Keratinocyte (primary cell): ENCODE measurements around the gene DUSP28. TPM values are rescaled to one million over a fixed set of nuclear protein-coding genes. Genes with fewer than 3 reads are reported as not detected.

Source experiments
- DNase-seq: peaks from one replicate; pipeline ENCODE4 v3.0.0-alpha.2; 2011; ENCODE audit warnings: low read depth, missing footprints, low spot score
- FAIRE-seq: peaks from 2 replicates; lab custom pipeline; 2011; peaks lifted over from hg19 to GRCh38; lab: Jason Lieb, UNC
- H2AFZ ChIP-seq: 2 replicates; pipeline ENCODE4 v1.6.0; 2012; ENCODE audit warnings: low read length, control low read depth, inconsistent platforms; ENCODE audit not compliant: control insufficient read depth
- H3K27ac ChIP-seq: 2 replicates; pipeline ENCODE4 v1.5.1; 2011; ENCODE audit warnings: low read length; ENCODE audit not compliant: control insufficient read depth, insufficient read depth
- H3K27me3 ChIP-seq: 3 replicates; pipeline ENCODE4 v1.6.0; 2011; ENCODE audit warnings: low read length; ENCODE audit not compliant: control insufficient read depth, insufficient read depth; ENCODE audit errors: extremely low read depth
- H3K36me3 ChIP-seq, 2 experiments: 2 replicates in 1 of 2; 3 replicates in 1 of 2; pipeline ENCODE4 v1.5.1; 2011; ENCODE audit warnings: low read length in 2 of 2, mild to moderate bottlenecking in 1 of 2; ENCODE audit not compliant: control insufficient read depth in 2 of 2, insufficient read depth in 2 of 2; ENCODE audit errors: extremely low read depth in 1 of 2
- H3K4me1 ChIP-seq: 3 replicates; pipeline ENCODE4 v1.5.1; 2011; ENCODE audit warnings: low read length; ENCODE audit not compliant: control insufficient read depth, insufficient read depth; ENCODE audit errors: extremely low read depth
- H3K4me2 ChIP-seq: 3 replicates; pipeline ENCODE4 v1.6.0; 2011; ENCODE audit warnings: low read depth, low read length; ENCODE audit not compliant: control insufficient read depth, insufficient read depth; ENCODE audit errors: extremely low read depth
- H3K4me3 ChIP-seq, 3 experiments: fragments of 200-600 bp in 1 of 3; sonication (generic) in 1 of 3; 2 replicates in 2 of 3; 3 replicates in 1 of 3; pipeline ENCODE4 v1.5.1; 2011 to 2016; ENCODE audit warnings: low read length in 3 of 3, mild to moderate bottlenecking in 3 of 3, control low read depth in 2 of 3, inconsistent platforms in 1 of 3, low read depth in 1 of 3, mixed read lengths in 1 of 3, mixed run types in 1 of 3, moderate library complexity in 1 of 3; ENCODE audit not compliant: control insufficient read depth in 2 of 3, insufficient read depth in 2 of 3; ENCODE audit errors: extremely low read depth in 1 of 3
- H3K79me2 ChIP-seq: 2 replicates; pipeline ENCODE4 v1.6.0; 2012; ENCODE audit warnings: low read length; ENCODE audit not compliant: control insufficient read depth, insufficient read depth
- H3K9ac ChIP-seq: 3 replicates; pipeline ENCODE4 v1.6.0; 2011; ENCODE audit warnings: low read length; ENCODE audit not compliant: control insufficient read depth, insufficient read depth; ENCODE audit errors: extremely low read depth
- H3K9me1 ChIP-seq: 3 replicates; pipeline ENCODE4 v1.6.0; 2011; ENCODE audit warnings: low read length; ENCODE audit not compliant: control insufficient read depth, insufficient read depth; ENCODE audit errors: extremely low read depth
- H3K9me3 ChIP-seq: 2 replicates; pipeline ENCODE4 v1.5.1; 2012; ENCODE audit warnings: low read depth, low read length; ENCODE audit not compliant: control insufficient read depth
- H4K20me1 ChIP-seq: 3 replicates; pipeline ENCODE4 v1.6.0; 2011; ENCODE audit warnings: low read length; ENCODE audit not compliant: control insufficient read depth, insufficient read depth; ENCODE audit errors: extremely low read depth
- EZH2 ChIP-seq: IDR thresholded peaks from one replicate; pipeline ENCODE4 v1.6.1; 2012; ENCODE audit warnings: inconsistent platforms, mild to moderate bottlenecking, low read length, moderate library complexity
- dilution Hi-C: fragments of 300-500 bp; cut with MboI; formaldehyde crosslinking; loops from one replicate; pipeline ENCODE4 v1.7.0; 2020; ENCODE audit warnings: low sequenced_read_pairs; ENCODE audit not compliant: extremely low pct_ligation_motif_present
- polyA plus RNA-seq, 5 experiments: library from polyadenylated mRNA; depleted of rRNA in 3 of 5; stranded (reverse) in 3 of 5; stranded (forward) in 1 of 5; unstranded in 1 of 5; fragments of >200 nt; gene quantifications; 1 replicate in 1 of 5; 2 replicates in 3 of 5; 3 replicates in 1 of 5; pipeline versions ENCODE4 v1.2.1 to v1.2.3, GENCODE V29; 2011 to 2012; ENCODE audit warnings: missing spikeins in 2 of 5, low read depth in 1 of 5, low replicate concordance in 1 of 5
- TF ChIP-seq, protein P1 (sequence below), 3 experiments: IDR thresholded peaks in 1 of 3; conservative IDR thresholded peaks in 1 of 3; optimal IDR thresholded peaks in 1 of 3; 2 replicates in 2 of 3; 3 replicates in 1 of 3; pipeline versions ENCODE3 to v1.5.1; 2011; ENCODE audit warnings: low read length in 3 of 3, mild to moderate bottlenecking in 3 of 3, moderate library complexity in 2 of 3, control low read depth in 1 of 3, inconsistent platforms in 1 of 3; ENCODE audit not compliant: insufficient read depth in 2 of 3; ENCODE audit errors: extremely low read depth in 1 of 3

DUSP28 gene
- polyA plus RNA-seq, 1 donor (not counting 4 experiments of a cell fraction or from before 2014, with no cell fraction given) = 4.4 TPM

DNA sequence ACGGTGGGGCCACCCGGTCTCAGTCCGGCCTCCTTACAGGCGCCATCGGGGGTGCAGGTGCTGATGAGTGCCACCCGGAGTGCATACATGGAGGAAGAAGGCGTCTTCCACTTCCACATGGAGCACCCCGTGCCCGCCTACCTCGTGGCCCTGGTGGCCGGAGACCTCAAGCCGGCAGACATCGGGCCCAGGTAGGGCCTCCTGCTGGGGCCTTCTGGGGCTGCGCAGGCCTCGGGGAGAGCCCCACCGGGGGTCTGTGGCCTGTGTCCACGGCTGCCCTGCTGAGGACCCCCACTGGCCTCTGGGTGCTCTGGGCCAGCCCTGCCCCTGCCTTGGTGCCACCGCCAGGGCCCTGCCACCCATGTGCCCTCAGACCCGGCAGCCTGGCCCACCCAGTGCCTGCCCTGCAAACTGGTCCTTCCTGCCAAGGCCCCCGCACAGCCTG lies 12.9 kb downstream of the DUSP28 start:
- peaks cover 8% of the 10 kb centered on the region for H4K20me1 ChIP-seq
- H3K9ac ChIP-seq = no peak overlapping the region
- no peak overlapping the region for H2AFZ ChIP-seq
- FAIRE-seq (no peak), DNase-seq (no peak)
- H3K27me3 ChIP-seq = no peaks in the 10 kb centered on the region
- TF ChIP-seq, protein P1, sequence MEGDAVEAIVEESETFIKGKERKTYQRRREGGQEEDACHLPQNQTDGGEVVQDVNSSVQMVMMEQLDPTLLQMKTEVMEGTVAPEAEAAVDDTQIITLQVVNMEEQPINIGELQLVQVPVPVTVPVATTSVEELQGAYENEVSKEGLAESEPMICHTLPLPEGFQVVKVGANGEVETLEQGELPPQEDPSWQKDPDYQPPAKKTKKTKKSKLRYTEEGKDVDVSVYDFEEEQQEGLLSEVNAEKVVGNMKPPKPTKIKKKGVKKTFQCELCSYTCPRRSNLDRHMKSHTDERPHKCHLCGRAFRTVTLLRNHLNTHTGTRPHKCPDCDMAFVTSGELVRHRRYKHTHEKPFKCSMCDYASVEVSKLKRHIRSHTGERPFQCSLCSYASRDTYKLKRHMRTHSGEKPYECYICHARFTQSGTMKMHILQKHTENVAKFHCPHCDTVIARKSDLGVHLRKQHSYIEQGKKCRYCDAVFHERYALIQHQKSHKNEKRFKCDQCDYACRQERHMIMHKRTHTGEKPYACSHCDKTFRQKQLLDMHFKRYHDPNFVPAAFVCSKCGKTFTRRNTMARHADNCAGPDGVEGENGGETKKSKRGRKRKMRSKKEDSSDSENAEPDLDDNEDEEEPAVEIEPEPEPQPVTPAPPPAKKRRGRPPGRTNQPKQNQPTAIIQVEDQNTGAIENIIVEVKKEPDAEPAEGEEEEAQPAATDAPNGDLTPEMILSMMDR (optimal IDR thresholded peaks at IDR 0.05 in 1 of 3, IDR thresholded peaks at IDR 0.05 in 1 of 3, conservative IDR thresholded peaks at IDR 0.05 in 1 of 3; ENCODE audit: extremely low read depth in 1 of 3, insufficient read depth in 2 of 3, low read length in 3 of 3) = no peak
- no peak for TF ChIP-seq EZH2
- peaks cover 2% of the 10 kb centered on the region for H3K9me1 ChIP-seq
- no peak overlapping the region for H3K4me2 ChIP-seq
- H3K27ac ChIP-seq = no peak overlapping the region
- no peak overlapping the region for H3K4me3 ChIP-seq
- peaks cover 9% of the 10 kb centered on the region for H3K4me1 ChIP-seq
- no peaks in the 10 kb centered on the region for H3K9me3 ChIP-seq
- dilution Hi-C loops = no loop called here
- H3K36me3 ChIP-seq = peaks cover 4 to 11% of the 10 kb centered on the region in 2 experiments
- H3K79me2 ChIP-seq = no peaks in the 10 kb centered on the region

DNA sequence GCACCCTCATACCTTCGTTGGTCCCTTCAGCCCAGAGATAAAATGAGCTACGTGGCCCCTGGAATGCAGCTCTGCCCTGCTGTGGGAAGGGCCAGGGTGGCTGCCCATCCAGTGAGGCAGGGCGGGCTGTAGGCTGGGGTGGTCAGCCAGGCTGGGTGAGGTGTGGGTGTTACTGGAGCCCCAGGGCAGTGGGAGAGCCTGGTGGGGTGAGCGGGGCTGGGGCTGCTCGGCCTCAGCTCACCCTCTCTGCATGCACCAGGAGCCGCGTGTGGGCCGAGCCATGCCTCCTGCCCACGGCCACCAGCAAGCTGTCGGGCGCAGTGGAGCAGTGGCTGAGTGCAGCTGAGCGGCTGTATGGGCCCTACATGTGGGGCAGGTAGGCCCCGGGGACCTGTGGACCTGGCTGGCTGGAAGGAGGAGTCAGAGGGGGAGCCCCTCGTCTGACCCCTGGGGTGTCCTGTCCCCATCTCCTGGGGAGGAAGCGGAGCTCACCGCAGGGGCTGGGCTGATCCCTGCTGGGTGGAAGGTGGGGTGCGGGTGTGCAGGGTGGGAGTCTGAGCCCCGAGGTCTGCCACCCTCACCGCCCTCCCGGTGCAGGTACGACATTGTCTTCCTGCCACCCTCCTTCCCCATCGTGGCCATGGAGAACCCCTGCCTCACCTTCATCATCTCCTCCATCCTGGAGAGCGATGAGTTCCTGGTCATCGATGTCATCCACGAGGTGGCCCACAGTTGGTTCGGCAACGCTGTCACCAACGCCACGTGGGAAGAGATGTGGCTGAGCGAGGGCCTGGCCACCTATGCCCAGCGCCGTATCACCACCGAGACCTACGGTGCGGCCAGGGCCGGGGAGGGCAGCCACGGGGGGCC lies 13.6 kb downstream of the DUSP28 start:
- Histone ChIP-seq H3K9me3 (no peaks in the 10 kb centered on the region), H2AFZ (no peak overlapping the region), H4K20me1 (peaks cover 10% of the 10 kb centered on the region), H3K27ac (no peak overlapping the region), H3K36me3 (peaks cover 4 to 11% of the 10 kb centered on the region in 2 experiments), H3K79me2 (no peaks in the 10 kb centered on the region), H3K9me1 (peaks cover 2% of the 10 kb centered on the region), H3K27me3 (no peaks in the 10 kb centered on the region), H3K4me2 (no peak overlapping the region), H3K4me3 (no peak overlapping the region), H3K9ac (no peak overlapping the region), H3K4me1 (peaks cover 9% of the 10 kb centered on the region)
- FAIRE-seq (no peak), DNase-seq (no peak)
- TF ChIP-seq EZH2 = no peak
- TF ChIP-seq, protein P1 (optimal IDR thresholded peaks at IDR 0.05 in 1 of 3, IDR thresholded peaks at IDR 0.05 in 1 of 3, conservative IDR thresholded peaks at IDR 0.05 in 1 of 3; ENCODE audit: extremely low read depth in 1 of 3, insufficient read depth in 2 of 3, low read length in 3 of 3) = no peak
- dilution Hi-C loops = no loop called here
